ENCODE data around the gene RGS3.

Gene RGS3

DNA sequence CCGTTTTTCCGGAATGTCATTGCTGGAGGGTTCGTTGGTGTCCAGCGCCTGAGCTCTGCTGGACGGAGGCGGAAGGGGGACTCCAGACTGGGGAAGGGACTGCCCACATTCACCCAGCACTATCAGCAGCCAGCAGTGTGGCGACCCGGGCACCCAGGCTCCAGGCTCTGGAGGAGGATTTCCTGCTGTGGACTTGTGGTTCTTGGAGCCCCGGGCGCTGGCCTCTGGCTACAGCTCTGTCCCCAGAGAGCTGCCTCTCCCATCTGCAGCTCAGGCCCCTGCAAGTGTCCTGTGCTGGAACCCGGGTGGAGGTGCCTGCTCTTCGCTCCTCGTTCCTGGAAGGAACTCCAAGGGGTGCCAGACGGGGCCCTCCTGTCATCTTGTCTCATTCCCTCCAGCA is 152.6 kb downstream of the RGS3 start:
- TF ChIP-seq CREB1 (IDR thresholded peaks at IDR 0.05; ENCODE audit: low read depth) (no peak), TEAD4 (IDR thresholded peaks at IDR 0.05) (no peak), ZBTB7A (IDR thresholded peaks at IDR 0.05; ENCODE audit: low read depth) (no peak), CEBPB (IDR thresholded peaks at IDR 0.05) (no peak), RAD21 (IDR thresholded peaks at IDR 0.05; ENCODE audit: low read depth) (no peak), YY1 (IDR thresholded peaks at IDR 0.05; ENCODE audit: low read depth) (no peak), TCF12 (IDR thresholded peaks at IDR 0.05; ENCODE audit: low read depth) (no peak), TAF1 (IDR thresholded peaks at IDR 0.05; ENCODE audit: low read depth) (no peak)
- TF ChIP-seq, protein P1, sequence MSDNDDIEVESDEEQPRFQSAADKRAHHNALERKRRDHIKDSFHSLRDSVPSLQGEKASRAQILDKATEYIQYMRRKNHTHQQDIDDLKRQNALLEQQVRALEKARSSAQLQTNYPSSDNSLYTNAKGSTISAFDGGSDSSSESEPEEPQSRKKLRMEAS (IDR thresholded peaks at IDR 0.05), result no peak

DNA sequence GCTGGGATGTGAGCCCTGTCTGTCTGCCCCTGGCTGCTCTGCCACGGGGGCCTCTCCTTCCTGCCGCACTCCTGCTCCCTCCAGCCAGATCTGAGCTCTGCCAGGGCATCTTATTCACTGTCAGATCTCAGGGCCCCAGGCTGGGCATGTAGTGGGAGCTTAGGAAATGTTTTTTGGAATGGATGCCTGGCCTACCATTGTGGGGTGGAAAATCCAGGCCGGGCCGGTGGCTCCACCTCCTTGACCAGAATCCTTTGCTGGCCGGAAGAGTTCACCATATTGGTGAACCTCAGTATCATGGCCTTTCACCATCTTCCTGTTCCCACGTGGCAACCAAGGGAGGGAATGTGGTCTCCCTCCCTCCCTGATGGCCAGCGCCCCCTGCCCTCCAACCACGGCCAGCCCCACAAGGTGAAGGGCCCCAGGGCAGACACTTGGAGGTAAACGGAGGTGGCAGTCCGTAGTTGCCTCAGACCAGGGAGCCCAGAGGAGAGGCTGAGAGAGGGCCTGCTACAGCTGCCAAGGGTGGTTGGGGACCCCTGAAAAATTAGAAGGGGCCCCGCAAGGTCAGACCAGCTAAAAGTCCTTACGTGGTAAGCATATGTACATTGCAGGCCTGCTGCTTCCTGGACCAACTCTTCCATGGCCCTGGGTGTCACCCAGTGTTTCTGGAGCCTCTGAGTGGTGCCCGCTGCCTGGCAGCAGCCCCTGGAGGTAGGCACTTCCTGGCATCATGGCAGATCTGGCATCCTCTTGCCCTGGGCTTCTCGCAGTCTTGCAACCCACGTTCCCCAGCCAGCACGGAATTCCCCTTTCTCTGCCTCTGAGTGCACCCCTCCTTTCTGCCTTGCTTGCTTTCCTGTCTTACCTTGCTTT is 153.3 kb downstream of the RGS3 start:
- no peak for TF ChIP-seq TAF1 (IDR thresholded peaks at IDR 0.05; ENCODE audit: low read depth)

DNA sequence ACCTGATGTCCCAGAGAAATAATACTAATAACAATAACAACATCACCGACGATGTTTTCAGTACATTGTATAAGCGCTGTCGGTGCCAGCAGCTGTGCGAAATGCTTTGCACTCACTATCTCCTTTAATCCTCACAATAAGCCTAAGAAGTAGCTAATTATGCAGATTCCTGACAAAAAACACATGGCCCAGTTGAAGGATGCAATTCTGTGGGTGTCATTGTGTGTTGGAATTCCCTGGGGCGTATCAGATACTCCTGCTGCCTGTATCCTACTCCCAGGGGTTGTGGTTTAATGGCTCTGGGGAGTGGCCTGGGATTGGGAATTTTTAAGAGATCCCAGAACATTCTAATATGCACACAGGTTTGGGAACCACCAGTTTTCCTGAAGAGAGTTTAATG is 154.0 kb downstream of the RGS3 start:
- TF ChIP-seq FOXM1 (IDR thresholded peaks at IDR 0.05; ENCODE audit: borderline replicate concordance, low read depth), result no peak
- no peak for TF ChIP-seq EGR1 (IDR thresholded peaks at IDR 0.05)
- TF ChIP-seq TEAD4 (IDR thresholded peaks at IDR 0.05), result no peak
- TF ChIP-seq, protein P2, sequence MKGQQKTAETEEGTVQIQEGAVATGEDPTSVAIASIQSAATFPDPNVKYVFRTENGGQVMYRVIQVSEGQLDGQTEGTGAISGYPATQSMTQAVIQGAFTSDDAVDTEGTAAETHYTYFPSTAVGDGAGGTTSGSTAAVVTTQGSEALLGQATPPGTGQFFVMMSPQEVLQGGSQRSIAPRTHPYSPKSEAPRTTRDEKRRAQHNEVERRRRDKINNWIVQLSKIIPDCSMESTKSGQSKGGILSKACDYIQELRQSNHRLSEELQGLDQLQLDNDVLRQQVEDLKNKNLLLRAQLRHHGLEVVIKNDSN (IDR thresholded peaks at IDR 0.05), result no peak
- no peak for TF ChIP-seq ZBTB7A (IDR thresholded peaks at IDR 0.05; ENCODE audit: low read depth)
- TF ChIP-seq, protein P1 (IDR thresholded peaks at IDR 0.05), result no peak
- no peak for TF ChIP-seq TAF1 (IDR thresholded peaks at IDR 0.05; ENCODE audit: low read depth)
- TF ChIP-seq YY1 (IDR thresholded peaks at IDR 0.05; ENCODE audit: low read depth), result no peak
- no peak for TF ChIP-seq TCF12 (IDR thresholded peaks at IDR 0.05; ENCODE audit: low read depth)
- no peak for TF ChIP-seq NFIC (IDR thresholded peaks at IDR 0.05)
- no peak for TF ChIP-seq CREB1 (IDR thresholded peaks at IDR 0.05; ENCODE audit: low read depth)
- no peak for TF ChIP-seq RAD21 (IDR thresholded peaks at IDR 0.05; ENCODE audit: low read depth)
- no peak for TF ChIP-seq EP300 (IDR thresholded peaks at IDR 0.05; ENCODE audit: borderline replicate concordance)
- no peak for TF ChIP-seq CEBPB (IDR thresholded peaks at IDR 0.05)
- TF ChIP-seq, protein P3, sequence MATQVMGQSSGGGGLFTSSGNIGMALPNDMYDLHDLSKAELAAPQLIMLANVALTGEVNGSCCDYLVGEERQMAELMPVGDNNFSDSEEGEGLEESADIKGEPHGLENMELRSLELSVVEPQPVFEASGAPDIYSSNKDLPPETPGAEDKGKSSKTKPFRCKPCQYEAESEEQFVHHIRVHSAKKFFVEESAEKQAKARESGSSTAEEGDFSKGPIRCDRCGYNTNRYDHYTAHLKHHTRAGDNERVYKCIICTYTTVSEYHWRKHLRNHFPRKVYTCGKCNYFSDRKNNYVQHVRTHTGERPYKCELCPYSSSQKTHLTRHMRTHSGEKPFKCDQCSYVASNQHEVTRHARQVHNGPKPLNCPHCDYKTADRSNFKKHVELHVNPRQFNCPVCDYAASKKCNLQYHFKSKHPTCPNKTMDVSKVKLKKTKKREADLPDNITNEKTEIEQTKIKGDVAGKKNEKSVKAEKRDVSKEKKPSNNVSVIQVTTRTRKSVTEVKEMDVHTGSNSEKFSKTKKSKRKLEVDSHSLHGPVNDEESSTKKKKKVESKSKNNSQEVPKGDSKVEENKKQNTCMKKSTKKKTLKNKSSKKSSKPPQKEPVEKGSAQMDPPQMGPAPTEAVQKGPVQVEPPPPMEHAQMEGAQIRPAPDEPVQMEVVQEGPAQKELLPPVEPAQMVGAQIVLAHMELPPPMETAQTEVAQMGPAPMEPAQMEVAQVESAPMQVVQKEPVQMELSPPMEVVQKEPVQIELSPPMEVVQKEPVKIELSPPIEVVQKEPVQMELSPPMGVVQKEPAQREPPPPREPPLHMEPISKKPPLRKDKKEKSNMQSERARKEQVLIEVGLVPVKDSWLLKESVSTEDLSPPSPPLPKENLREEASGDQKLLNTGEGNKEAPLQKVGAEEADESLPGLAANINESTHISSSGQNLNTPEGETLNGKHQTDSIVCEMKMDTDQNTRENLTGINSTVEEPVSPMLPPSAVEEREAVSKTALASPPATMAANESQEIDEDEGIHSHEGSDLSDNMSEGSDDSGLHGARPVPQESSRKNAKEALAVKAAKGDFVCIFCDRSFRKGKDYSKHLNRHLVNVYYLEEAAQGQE (IDR thresholded peaks at IDR 0.05; ENCODE audit: low read depth), result no peak

DNA sequence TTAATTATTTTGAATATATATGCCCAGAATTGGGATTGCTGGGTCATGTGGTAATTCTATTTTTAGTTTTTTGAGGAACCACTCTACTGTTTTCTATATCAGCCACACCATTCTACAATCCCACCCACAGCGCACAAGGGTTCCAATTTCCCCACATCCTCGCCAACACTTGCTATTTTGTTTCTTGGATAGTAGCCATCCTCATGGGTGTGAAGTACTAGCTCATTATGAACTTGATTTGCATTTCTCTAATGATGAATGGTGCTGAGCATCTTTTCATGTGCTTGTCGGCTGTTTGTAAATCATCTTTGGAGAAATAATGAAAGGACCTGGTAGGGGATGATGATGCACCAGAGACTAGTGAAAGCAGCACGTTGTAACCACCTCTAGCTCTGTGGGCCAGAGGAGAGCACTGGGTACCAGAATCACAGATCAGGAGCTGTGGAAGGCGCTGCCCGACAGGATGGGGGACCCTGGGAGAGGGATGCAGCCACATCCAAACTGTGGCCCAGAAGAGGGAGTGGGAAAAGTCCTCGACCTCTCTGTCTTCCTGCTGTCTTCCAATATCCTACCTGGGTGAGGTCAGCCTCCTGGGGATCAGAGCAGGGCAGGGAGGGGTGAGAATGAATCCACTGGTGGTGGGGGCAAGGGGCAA is 155.4 kb downstream of the RGS3 start:
- TF ChIP-seq ZBTB7A (IDR thresholded peaks at IDR 0.05; ENCODE audit: low read depth), result no peak
- TF ChIP-seq, protein P2 (IDR thresholded peaks at IDR 0.05), result no peak
- TF ChIP-seq CEBPB (IDR thresholded peaks at IDR 0.05), result no peak
- TF ChIP-seq, protein P1 (IDR thresholded peaks at IDR 0.05), result no peak
- no peak for TF ChIP-seq TCF12 (IDR thresholded peaks at IDR 0.05; ENCODE audit: low read depth)
- TF ChIP-seq TEAD4 (IDR thresholded peaks at IDR 0.05), result no peak
- no peak for TF ChIP-seq RAD21 (IDR thresholded peaks at IDR 0.05; ENCODE audit: low read depth)
- no peak for TF ChIP-seq FOXM1 (IDR thresholded peaks at IDR 0.05; ENCODE audit: borderline replicate concordance, low read depth)
- no peak for TF ChIP-seq CREB1 (IDR thresholded peaks at IDR 0.05; ENCODE audit: low read depth)
- no peak for TF ChIP-seq YY1 (IDR thresholded peaks at IDR 0.05; ENCODE audit: low read depth)
- TF ChIP-seq EP300 (IDR thresholded peaks at IDR 0.05; ENCODE audit: borderline replicate concordance), result no peak
- no peak for TF ChIP-seq TAF1 (IDR thresholded peaks at IDR 0.05; ENCODE audit: low read depth)
- no peak for TF ChIP-seq NFIC (IDR thresholded peaks at IDR 0.05)

DNA sequence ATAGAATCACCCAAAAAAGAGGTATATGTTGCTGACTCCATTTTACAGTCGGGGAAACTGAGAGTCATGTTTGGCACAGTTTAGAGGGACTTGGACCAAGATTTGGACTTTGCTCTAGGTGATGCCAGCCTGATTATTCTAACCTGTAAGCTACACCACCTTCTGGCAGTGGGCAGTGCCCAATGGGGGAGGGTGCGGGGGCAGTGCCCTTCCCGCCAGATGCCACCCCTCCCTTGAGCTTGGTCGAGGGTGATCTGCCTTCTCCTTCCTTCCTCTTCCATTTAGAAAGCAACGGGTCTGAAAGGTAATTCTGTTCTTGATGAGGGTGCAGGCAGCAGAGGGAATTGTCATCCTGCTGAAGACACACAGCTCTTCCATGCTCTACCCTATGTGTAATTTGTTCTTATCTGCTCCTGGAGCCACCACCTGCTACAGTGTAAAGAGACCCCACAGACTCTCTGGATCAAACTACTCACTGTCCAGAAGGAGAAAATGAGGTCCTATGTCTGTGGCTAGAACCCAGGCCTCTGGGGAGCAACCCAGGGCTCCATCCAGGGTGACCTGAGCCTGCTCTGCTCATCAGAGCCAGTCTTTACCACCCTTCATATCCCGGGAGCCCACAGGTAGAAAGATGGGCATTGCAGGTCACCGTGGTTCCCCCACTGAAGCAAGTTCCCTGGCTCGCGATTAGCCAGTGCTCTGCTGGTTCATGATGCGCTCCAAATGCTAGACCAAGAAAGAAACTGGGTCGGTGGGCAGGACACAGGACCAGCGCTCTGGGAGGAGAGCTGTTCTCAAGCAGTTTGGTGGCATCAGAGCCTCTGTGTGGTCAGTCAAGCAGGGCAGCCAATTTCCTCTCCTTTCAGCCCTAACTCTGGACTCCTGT is 156.2 kb downstream of the RGS3 start:
- TF ChIP-seq YY1 (IDR thresholded peaks at IDR 0.05; ENCODE audit: low read depth) (no peak), RAD21 (IDR thresholded peaks at IDR 0.05; ENCODE audit: low read depth) (no peak), TAF1 (IDR thresholded peaks at IDR 0.05; ENCODE audit: low read depth) (no peak), EGR1 (IDR thresholded peaks at IDR 0.05) (no peak), TEAD4 (IDR thresholded peaks at IDR 0.05) (no peak), ZBTB7A (IDR thresholded peaks at IDR 0.05; ENCODE audit: low read depth) (no peak), CREB1 (IDR thresholded peaks at IDR 0.05; ENCODE audit: low read depth) (no peak), TCF12 (IDR thresholded peaks at IDR 0.05; ENCODE audit: low read depth) (no peak), EP300 (IDR thresholded peaks at IDR 0.05; ENCODE audit: borderline replicate concordance) (no peak)
- TF ChIP-seq, protein P3 (IDR thresholded peaks at IDR 0.05; ENCODE audit: low read depth), result no peak
- TF ChIP-seq, protein P1 (IDR thresholded peaks at IDR 0.05), result no peak
- TF ChIP-seq, protein P2 (IDR thresholded peaks at IDR 0.05), result no peak

All from Ishikawa (cell line).